Smooth muscle cell of the coronary artery (primary cell): Measurements from ENCODE around the gene MFAP1. TPM values are rescaled to one million over a fixed set of nuclear protein-coding genes. Genes with fewer than 3 reads are reported as not detected.

Experiments used
- total RNA-seq: library from RNA; depleted of rRNA; stranded (reverse); fragments of >200 nt; gene quantifications from 2 replicates; pipeline ENCODE4 v1.2.3, GENCODE V29; 2014; ENCODE audit warnings: low replicate concordance

The MFAP1 gene
- 24.2 and 41.1 TPM in 2 replicates for total RNA-seq

GRCh38 chr15:43824302-43825246 is at the start of gene MFAP1:
Gene MFAP1, minus strand, starts transcription at chr15:43824690. Its CDS starts 121 bp downstream, at chr15:43824569.

GRCh38 chr15:43826508-43827341 is 2.2 kb upstream of the MFAP1 start, which contains the start of gene WDR76:
Gene WDR76, plus strand, starts transcription at chr15:43827002. Its CDS starts 31 bp downstream, at chr15:43827033.

GRCh38 chr15:43800286-43801141 is 24.0 kb downstream of the MFAP1 start, which contains the start of gene HYPK:
Gene HYPK, plus strand, starts transcription at chr15:43800599. Its CDS starts 24 bp downstream, at chr15:43800623.

GRCh38 chr15:43799945-43800285 is 24.6 kb downstream of the MFAP1 start, which contains the start of gene SERINC4:
Gene SERINC4, minus strand, starts transcription at chr15:43800220. Its CDS starts 234 bp downstream, at chr15:43799986.

GRCh38 chr15:43791993-43792760 is 32.3 kb downstream of the MFAP1 start, which contains the start of gene SERF2:
Gene SERF2, plus strand, starts transcription at chr15:43792320. Its CDS starts 57 bp downstream, at chr15:43792377.

GRCh38 chr15:43776718-43777266 is 47.7 kb downstream of the MFAP1 start, which contains the start of gene ELL3:
Gene ELL3, minus strand, starts transcription at chr15:43776966. Its CDS starts 65 bp downstream, at chr15:43776901.

Other genes starting within 250 kb of the MFAP1 start
- gene PPIP5K1, start 234.5 kb downstream of the MFAP1 start, total RNA-seq = 13.8 and 18.0 TPM in 2 replicates
- not detected in 2 replicates for gene CKMT1B, start 230.7 kb downstream of the MFAP1 start, total RNA-seq
- gene STRC, start 205.9 kb downstream of the MFAP1 start, total RNA-seq = under 0.01 TPM in 2 replicates
- gene CATSPER2, start 175.8 kb downstream of the MFAP1 start, total RNA-seq = 0.45 and 0.59 TPM in 2 replicates
- gene CKMT1A, start 130.8 kb downstream of the MFAP1 start, total RNA-seq = not detected in 2 replicates
- gene PDIA3, start 78.3 kb downstream of the MFAP1 start, total RNA-seq = 97.6 and 143 TPM in 2 replicates
- 3.5 and 13.6 TPM in 2 replicates for gene ELL3, start 47.7 kb downstream of the MFAP1 start, total RNA-seq
- 353 and 435 TPM in 2 replicates for gene SERF2, start 32.4 kb downstream of the MFAP1 start, total RNA-seq
- not detected in 2 replicates for gene SERINC4, start 24.5 kb downstream of the MFAP1 start, total RNA-seq
- 6.8 and 8.8 TPM in 2 replicates for gene HYPK, start 24.1 kb downstream of the MFAP1 start, total RNA-seq
- gene WDR76, start 2.3 kb upstream of the MFAP1 start, total RNA-seq = 1.9 and 4.9 TPM in 2 replicates